Activated naive CD4-positive, alpha-beta T cell treated with anti-CD3 and anti-CD28 coated beads, Interleukin-2, amount 50 U/mL, for 24 hours (primary cell): ENCODE data around the gene ATRNL1.
"Not testable (repeated sequence)": the region's sequence is repeated elsewhere in the genome, so short reads cannot be mapped to it uniquely, and the experiment has no call there.

Experiments used
- H3K27ac Mint-ChIP-seq: one replicate; pipeline ENCODE4 v1.8.0; 2021; ENCODE audit warnings: mild to moderate bottlenecking, mixed read lengths
- H3K27me3 Mint-ChIP-seq: one replicate; pipeline ENCODE4 v1.8.0; 2021; ENCODE audit warnings: mixed read lengths
- H3K36me3 Mint-ChIP-seq: one replicate; pipeline ENCODE4 v1.8.0; 2021; ENCODE audit warnings: mixed read lengths
- H3K4me1 Mint-ChIP-seq: one replicate; pipeline ENCODE4 v1.8.0; 2021; ENCODE audit warnings: mixed read lengths
- H3K4me3 Mint-ChIP-seq: one replicate; pipeline ENCODE4 v1.8.0; 2021; ENCODE audit warnings: mild to moderate bottlenecking, mixed read lengths
- H3K9me3 Mint-ChIP-seq: one replicate; pipeline ENCODE4 v1.8.0; 2021; ENCODE audit warnings: mixed read lengths

Gene ATRNL1

GRCh38 chr10:115409347-115409746 lies 316.2 kb downstream of the ATRNL1 start:
- Mint-ChIP-seq H3K36me3 (no peaks in the 10 kb centered on the region), H3K27me3 (no peaks in the 10 kb centered on the region)

GRCh38 chr10:115417585-115418265 lies 324.6 kb downstream of the ATRNL1 start:
- Mint-ChIP-seq H3K27ac (no peak overlapping the region), H3K4me1 (no peaks in the 10 kb centered on the region), H3K27me3 (no peaks in the 10 kb centered on the region), H3K4me3 (no peak overlapping the region), H3K9me3 (peaks cover 13% of the 10 kb centered on the region), H3K36me3 (no peaks in the 10 kb centered on the region)

More at GRCh38 chr10:115409347-115409746, 316.2 kb downstream of the ATRNL1 start:
- H3K4me3 Mint-ChIP-seq = no peak overlapping the region
- H3K9me3 Mint-ChIP-seq = peaks cover 8% of the 10 kb centered on the region
- no peaks in the 10 kb centered on the region for H3K4me1 Mint-ChIP-seq
- no peak overlapping the region for H3K27ac Mint-ChIP-seq

- Mint-ChIP-seq H3K27ac (no peak overlapping the region), H3K9me3 (peaks cover 13% of the 10 kb centered on the region), H3K4me1 (no peaks in the 10 kb centered on the region), H3K4me3 (no peak overlapping the region), H3K27me3 (no peaks in the 10 kb centered on the region), H3K36me3 (no peaks in the 10 kb centered on the region)
Measured at GRCh38 chr10:115422624-115423023, 329.5 kb downstream of the ATRNL1 start.

GRCh38 chr10:115427611-115428010 lies 334.4 kb downstream of the ATRNL1 start:
- H3K27ac Mint-ChIP-seq = no peak overlapping the region
- H3K27me3 Mint-ChIP-seq = no peaks in the 10 kb centered on the region
- no peaks in the 10 kb centered on the region for H3K36me3 Mint-ChIP-seq
- H3K9me3 Mint-ChIP-seq = no peaks in the 10 kb centered on the region
- no peaks in the 10 kb centered on the region for H3K4me1 Mint-ChIP-seq
- H3K4me3 Mint-ChIP-seq = no peak overlapping the region

- no peaks in the 10 kb centered on the region for H3K4me1 Mint-ChIP-seq
- no peaks in the 10 kb centered on the region for H3K9me3 Mint-ChIP-seq
- H3K27me3 Mint-ChIP-seq = no peaks in the 10 kb centered on the region
Measured at GRCh38 chr10:115432188-115432819, 339.1 kb downstream of the ATRNL1 start.

GRCh38 chr10:115436999-115437398 lies 343.8 kb downstream of the ATRNL1 start:
- Mint-ChIP-seq H3K4me1 (no peaks in the 10 kb centered on the region), H3K9me3 (no peaks in the 10 kb centered on the region), H3K36me3 (no peaks in the 10 kb centered on the region), H3K27me3 (no peaks in the 10 kb centered on the region), H3K4me3 (no peak overlapping the region), H3K27ac (no peak overlapping the region)

More at GRCh38 chr10:115432188-115432819, 339.1 kb downstream of the ATRNL1 start:
- Mint-ChIP-seq H3K4me3 (no peak overlapping the region), H3K27ac (no peak overlapping the region), H3K36me3 (no peaks in the 10 kb centered on the region)

- no peak overlapping the region for H3K4me3 Mint-ChIP-seq
- no peaks in the 10 kb centered on the region for H3K36me3 Mint-ChIP-seq
- H3K4me1 Mint-ChIP-seq = no peaks in the 10 kb centered on the region
Measured at GRCh38 chr10:115441907-115442545, 348.9 kb downstream of the ATRNL1 start.

GRCh38 chr10:115456812-115457211 lies 363.6 kb downstream of the ATRNL1 start:
- Mint-ChIP-seq H3K9me3 (peaks cover 6% of the 10 kb centered on the region), H3K4me3 (no peak overlapping the region), H3K27me3 (no peaks in the 10 kb centered on the region), H3K4me1 (no peaks in the 10 kb centered on the region), H3K36me3 (no peaks in the 10 kb centered on the region), H3K27ac (no peak overlapping the region)

More at GRCh38 chr10:115441907-115442545, 348.9 kb downstream of the ATRNL1 start:
- Mint-ChIP-seq H3K27me3 (no peaks in the 10 kb centered on the region), H3K9me3 (no peaks in the 10 kb centered on the region), H3K27ac (no peak overlapping the region)

GRCh38 chr10:115483294-115483693 lies 390.1 kb downstream of the ATRNL1 start:
- Mint-ChIP-seq H3K27me3 (no peaks in the 10 kb centered on the region), H3K4me1 (no peaks in the 10 kb centered on the region), H3K9me3 (peaks cover 2% of the 10 kb centered on the region), H3K36me3 (no peaks in the 10 kb centered on the region), H3K4me3 (no peak overlapping the region), H3K27ac (no peak overlapping the region)

GRCh38 chr10:115491526-115492140 lies 398.5 kb downstream of the ATRNL1 start:
- no peaks in the 10 kb centered on the region for H3K27me3 Mint-ChIP-seq
- H3K4me1 Mint-ChIP-seq = no peaks in the 10 kb centered on the region
- peaks cover 5% of the 10 kb centered on the region for H3K9me3 Mint-ChIP-seq
- H3K27ac Mint-ChIP-seq = no peak overlapping the region
- H3K36me3 Mint-ChIP-seq = no peaks in the 10 kb centered on the region
- no peak overlapping the region for H3K4me3 Mint-ChIP-seq

- no peak overlapping the region for H3K4me3 Mint-ChIP-seq
Measured at GRCh38 chr10:115503546-115503945, 410.4 kb downstream of the ATRNL1 start.

GRCh38 chr10:115514895-115515294 lies 421.7 kb downstream of the ATRNL1 start:
- Mint-ChIP-seq H3K36me3 (no peaks in the 10 kb centered on the region), H3K4me3 (no peak overlapping the region), H3K4me1 (no peaks in the 10 kb centered on the region), H3K27me3 (no peaks in the 10 kb centered on the region), H3K27ac (no peak overlapping the region), H3K9me3 (peaks cover 17% of the 10 kb centered on the region)

More at GRCh38 chr10:115503546-115503945, 410.4 kb downstream of the ATRNL1 start:
- Mint-ChIP-seq H3K36me3 (no peaks in the 10 kb centered on the region), H3K27me3 (no peaks in the 10 kb centered on the region), H3K9me3 (no peaks in the 10 kb centered on the region), H3K4me1 (no peaks in the 10 kb centered on the region), H3K27ac (no peak overlapping the region)

GRCh38 chr10:115525141-115525540 lies 432.0 kb downstream of the ATRNL1 start:
- Mint-ChIP-seq H3K4me1 (no peaks in the 10 kb centered on the region), H3K9me3 (peaks cover 33% of the 10 kb centered on the region), H3K4me3 (no peak overlapping the region), H3K36me3 (no peaks in the 10 kb centered on the region), H3K27me3 (no peaks in the 10 kb centered on the region), H3K27ac (no peak overlapping the region)

- not testable (repeated sequence) for H3K27ac Mint-ChIP-seq, H3K36me3 Mint-ChIP-seq, H3K27me3 Mint-ChIP-seq, H3K4me1 Mint-ChIP-seq, H3K4me3 Mint-ChIP-seq
- peaks cover 33% of the 10 kb centered on the region for H3K9me3 Mint-ChIP-seq
Measured at GRCh38 chr10:115527682-115528081, 434.5 kb downstream of the ATRNL1 start.

- not testable (repeated sequence) for H3K9me3 Mint-ChIP-seq, H3K4me3 Mint-ChIP-seq, H3K27ac Mint-ChIP-seq, H3K27me3 Mint-ChIP-seq, H3K4me1 Mint-ChIP-seq, H3K36me3 Mint-ChIP-seq
Measured at GRCh38 chr10:115536401-115536800, 443.2 kb downstream of the ATRNL1 start.
